GM12865 (cell line): ENCODE data around the gene ZNF227.

ENCODE experiments used
- DNase-seq: peaks from one replicate; pipeline ENCODE4 v3.0.0; 2010; ENCODE audit warnings: low read depth
- H3K4me3 ChIP-seq: 2 replicates; pipeline ENCODE4 v1.5.1; 2011; ENCODE audit warnings: mild to moderate bottlenecking, low read depth, low read length, control low read depth
- TF ChIP-seq, protein P1 (sequence below): IDR thresholded peaks from 2 replicates; pipeline ENCODE4 v1.5.1; 2011; ENCODE audit warnings: low read length, control low read depth, low read depth, inconsistent platforms; ENCODE audit not compliant: insufficient read depth; ENCODE audit errors: missing control alignments

The ZNF227 gene

DNA sequence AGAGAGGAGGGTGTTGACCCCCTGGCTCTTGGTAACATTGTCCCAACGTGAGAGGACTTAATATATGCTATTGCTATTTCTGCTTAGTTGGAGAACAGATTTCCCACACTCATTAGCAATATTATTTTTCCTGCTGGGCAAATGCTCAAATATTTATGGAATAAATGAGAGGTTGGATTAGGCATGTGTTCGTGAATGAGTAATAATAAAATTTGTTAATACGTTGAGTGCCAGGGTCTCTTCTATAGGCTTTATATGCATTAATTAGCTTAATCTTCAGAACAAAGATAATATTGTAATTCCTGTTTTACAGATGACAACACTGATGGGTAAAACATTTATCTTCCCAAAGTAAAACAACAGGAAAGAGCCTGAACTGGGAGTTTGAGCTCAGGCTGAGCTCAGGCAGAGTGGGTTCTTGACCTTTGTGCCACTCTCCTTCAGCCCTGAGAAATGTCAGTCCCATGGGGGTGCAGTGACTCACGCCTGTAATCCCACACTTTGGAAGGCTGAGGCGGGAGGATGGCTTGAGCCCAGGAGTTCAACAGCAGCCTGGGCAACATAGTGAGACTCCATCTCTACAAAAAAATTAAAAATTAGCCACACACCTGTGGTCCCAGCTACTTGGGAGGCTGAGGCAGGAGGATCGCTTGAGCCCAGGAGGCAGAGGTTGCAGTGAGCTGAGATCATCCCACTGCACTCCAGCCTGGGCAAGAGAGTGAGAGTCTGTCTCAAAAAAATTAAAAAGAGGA is 48.5 kb downstream of the ZNF227 start:
- no peak for DNase-seq
- TF ChIP-seq, protein P1, sequence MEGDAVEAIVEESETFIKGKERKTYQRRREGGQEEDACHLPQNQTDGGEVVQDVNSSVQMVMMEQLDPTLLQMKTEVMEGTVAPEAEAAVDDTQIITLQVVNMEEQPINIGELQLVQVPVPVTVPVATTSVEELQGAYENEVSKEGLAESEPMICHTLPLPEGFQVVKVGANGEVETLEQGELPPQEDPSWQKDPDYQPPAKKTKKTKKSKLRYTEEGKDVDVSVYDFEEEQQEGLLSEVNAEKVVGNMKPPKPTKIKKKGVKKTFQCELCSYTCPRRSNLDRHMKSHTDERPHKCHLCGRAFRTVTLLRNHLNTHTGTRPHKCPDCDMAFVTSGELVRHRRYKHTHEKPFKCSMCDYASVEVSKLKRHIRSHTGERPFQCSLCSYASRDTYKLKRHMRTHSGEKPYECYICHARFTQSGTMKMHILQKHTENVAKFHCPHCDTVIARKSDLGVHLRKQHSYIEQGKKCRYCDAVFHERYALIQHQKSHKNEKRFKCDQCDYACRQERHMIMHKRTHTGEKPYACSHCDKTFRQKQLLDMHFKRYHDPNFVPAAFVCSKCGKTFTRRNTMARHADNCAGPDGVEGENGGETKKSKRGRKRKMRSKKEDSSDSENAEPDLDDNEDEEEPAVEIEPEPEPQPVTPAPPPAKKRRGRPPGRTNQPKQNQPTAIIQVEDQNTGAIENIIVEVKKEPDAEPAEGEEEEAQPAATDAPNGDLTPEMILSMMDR: no peak
- H3K4me3 ChIP-seq: no peak overlapping the region

DNA sequence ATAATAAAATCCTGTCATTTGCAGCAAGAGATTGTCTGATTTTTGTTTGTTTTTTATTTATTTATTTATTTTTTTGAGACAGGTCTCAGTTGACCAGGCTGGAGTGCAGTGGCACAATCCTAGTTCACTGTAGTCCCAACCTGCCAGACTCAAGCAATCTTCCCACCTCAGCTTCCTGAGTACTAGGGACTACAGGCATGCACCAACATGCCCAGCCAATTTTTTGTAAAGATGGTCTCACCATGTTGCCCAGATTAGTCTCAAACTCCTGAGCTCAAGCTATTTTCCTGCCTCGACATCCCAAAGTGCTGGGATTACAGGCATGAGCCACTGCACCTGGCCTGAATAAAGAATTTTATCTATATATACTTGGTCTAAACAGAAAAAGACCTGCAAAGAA is 65.0 kb downstream of the ZNF227 start:
- TF ChIP-seq, protein P1: no peak
- no peak overlapping the region for H3K4me3 ChIP-seq
- no peak for DNase-seq

DNA sequence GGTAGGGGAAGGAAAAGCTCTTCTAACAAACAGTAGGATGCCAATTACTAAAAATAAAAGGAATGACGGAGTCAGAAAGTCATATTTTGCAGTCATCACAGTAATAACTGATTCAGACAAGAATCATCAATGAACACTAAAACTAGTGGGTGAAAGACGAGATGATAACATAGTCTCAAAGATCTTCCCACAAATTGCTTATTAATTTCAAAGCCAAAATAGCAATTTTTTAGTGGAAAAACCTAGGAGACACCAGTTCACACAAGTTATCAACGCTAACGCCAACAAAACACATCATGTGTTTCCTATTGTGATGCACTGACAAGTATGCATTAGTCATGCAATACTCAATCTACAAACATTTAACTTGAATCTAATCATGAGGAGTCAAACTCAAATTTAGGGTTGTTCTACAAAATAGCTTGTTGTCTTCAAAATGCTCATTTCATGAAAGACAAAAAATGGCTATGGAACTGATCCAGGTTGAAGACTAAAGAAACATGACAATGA is 65.9 kb downstream of the ZNF227 start:
- TF ChIP-seq, protein P1: no peak
- no peak overlapping the region for H3K4me3 ChIP-seq
- DNase-seq: no peak

DNA sequence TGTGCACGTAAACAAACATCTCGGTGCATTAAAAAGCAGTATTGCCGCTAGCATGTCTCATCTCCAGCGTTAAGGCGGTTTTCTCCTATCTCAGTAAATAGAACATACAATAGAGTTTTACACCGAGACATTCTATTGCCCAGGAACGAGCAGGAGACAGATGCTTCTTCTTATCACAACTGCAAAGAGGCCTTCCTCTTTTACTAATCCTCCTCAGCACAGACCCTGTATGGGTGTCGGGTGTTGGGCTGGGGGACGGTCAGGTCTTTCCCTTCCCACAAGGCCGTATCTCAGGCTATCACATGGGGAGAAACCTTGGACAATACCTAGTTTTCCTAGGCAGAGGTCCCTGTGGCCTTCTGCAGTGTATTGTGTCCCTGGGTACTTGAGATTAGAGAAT is 68.6 kb downstream of the ZNF227 start:
- no peak overlapping the region for H3K4me3 ChIP-seq
- DNase-seq: no peak
- TF ChIP-seq, protein P1: no peak

DNA sequence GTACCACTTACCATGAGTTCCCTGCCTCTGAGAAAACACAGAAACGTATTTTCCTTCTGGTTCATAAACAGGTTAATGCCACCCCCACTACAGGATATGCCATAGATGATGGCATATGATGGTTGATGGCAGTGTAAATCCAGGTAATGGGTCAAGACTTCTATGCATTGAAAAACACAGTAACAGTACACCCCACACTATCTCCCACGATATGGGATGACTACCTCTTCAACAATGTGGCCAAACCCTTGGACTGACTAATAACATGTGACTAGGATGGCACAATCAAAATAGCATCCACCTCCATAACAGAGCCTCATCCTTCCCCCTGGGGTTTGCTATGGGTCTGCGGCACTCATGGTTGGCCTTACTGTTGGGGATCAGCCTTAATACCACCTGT is 70.5 kb downstream of the ZNF227 start:
- no peak for DNase-seq
- H3K4me3 ChIP-seq: no peak overlapping the region
- TF ChIP-seq, protein P1: no peak

DNA sequence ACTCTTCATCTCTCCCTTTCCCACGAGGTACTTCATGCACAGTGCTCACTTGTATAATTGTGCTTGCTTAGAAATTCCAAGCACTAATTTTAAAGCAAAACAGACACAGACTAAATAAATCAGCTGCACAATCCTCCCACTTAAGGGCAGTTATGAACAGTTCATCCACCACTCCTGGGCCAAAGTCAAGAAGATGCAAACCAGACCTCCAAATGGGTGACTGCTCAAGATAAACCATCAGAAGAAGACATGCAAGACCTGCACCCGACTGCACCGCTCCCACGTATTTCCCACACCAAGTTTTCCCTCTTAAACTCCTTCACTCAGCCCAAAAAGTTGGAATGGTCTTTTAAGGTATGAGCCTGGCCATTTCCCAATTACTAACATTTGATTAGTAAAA is 72.6 kb downstream of the ZNF227 start:
- H3K4me3 ChIP-seq: no peak overlapping the region
- no peak for DNase-seq
- TF ChIP-seq, protein P1: no peak
